AG04449 (cell line): ENCODE measurements around the gene IGLON5.

ENCODE experiments used
- CTCF ChIA-PET: fragments of 350-600 bp; formaldehyde crosslinking; extraction: SDS; loops from one replicate; lab custom pipeline; 2021; ENCODE audit warnings: antibody characterized with exemption; lab: Yijun Ruan, JAX
- POLR2A ChIA-PET: fragments of 400-600, 350-600 bp; formaldehyde crosslinking; extraction: SDS; loops from one replicate; lab custom pipeline; 2020; ENCODE audit warnings: antibody characterized with exemption, inconsistent platforms; lab: Yijun Ruan, JAX
- DNase-seq: peaks from one replicate; pipeline ENCODE4 v3.0.0-alpha.2; 2010; ENCODE audit warnings: low read depth, low spot score
- H3K4me3 ChIP-seq: 2 replicates; pipeline ENCODE4 v1.5.1; 2011; ENCODE audit warnings: low read depth, mild to moderate bottlenecking, control low read depth, low read length
- CTCF ChIP-seq: IDR thresholded peaks from one replicate; pipeline ENCODE4 v1.5.1; 2011; ENCODE audit warnings: mild to moderate bottlenecking, moderate library complexity, low read length, control low read depth, inconsistent platforms; ENCODE audit not compliant: insufficient read depth; ENCODE audit errors: missing control alignments

The IGLON5 gene

GRCh38 chr19:51346742-51347141, 35.3 kb downstream of the IGLON5 start:
- CTCF ChIA-PET = interaction anchor here (1.2 kb wide), 1 partner anchor 75 kb away, joined by 3 read pairs; no protein-coding TSS in a partner anchor

GRCh38 chr19:51347209-51347928, 35.9 kb downstream of the IGLON5 start:
- no peak for DNase-seq
- TF ChIP-seq CTCF = no peak
- H3K4me3 ChIP-seq = no peak overlapping the region
- ChIA-PET CTCF (interaction anchor here (1.2 kb wide), 1 partner anchor 74 kb away, joined by 3 read pairs; no protein-coding TSS in a partner anchor), POLR2A (no interaction called here)

More at GRCh38 chr19:51346742-51347141, 35.3 kb downstream of the IGLON5 start:
- no peak for DNase-seq
- POLR2A ChIA-PET = no interaction called here
- TF ChIP-seq CTCF = no peak
- no peak overlapping the region for H3K4me3 ChIP-seq

GRCh38 chr19:51351266-51351990, 40.0 kb downstream of the IGLON5 start:
- ChIA-PET POLR2A (interaction anchor here (1.1 kb wide), 1 partner anchor 8 kb away, joined by 3 read pairs; no protein-coding TSS in a partner anchor), CTCF (interaction anchor here (1.0 to 1.6 kb wide), 3 partner anchors 9 to 13 kb away, joined by 3 to 6 read pairs (median 6); partner anchors contain the start of gene VSIG10L)
- H3K4me3 ChIP-seq = no peak overlapping the region
- no peak for TF ChIP-seq CTCF
- DNase-seq = no peak

GRCh38 chr19:51352783-51353360, 41.4 kb downstream of the IGLON5 start:
- TF ChIP-seq CTCF = no peak
- ChIA-PET POLR2A (no interaction called here), CTCF (no interaction called here)
- DNase-seq = no peak
- H3K4me3 ChIP-seq = no peak overlapping the region

GRCh38 chr19:51354103-51354741, 42.8 kb downstream of the IGLON5 start:
- no peak for DNase-seq
- H3K4me3 ChIP-seq = no peak overlapping the region
- TF ChIP-seq CTCF = no peak
- ChIA-PET CTCF (interaction anchor here (1.1 kb wide), 1 partner anchor 13 kb away, joined by 7 read pairs; the partner anchor contains the start of gene VSIG10L), POLR2A (no interaction called here)
